MM.1S (cell line): ENCODE results near the gene RHBDD1.

Experiments used
- CTCF ChIP-seq: fragments of 300-600 bp; sonication (generic); IDR thresholded peaks from 2 replicates; pipeline ENCODE4 v1.5.1; 2016; ENCODE audit warnings: antibody characterized with exemption, low read length, mixed read lengths
- EZH2phosphoT487 ChIP-seq: fragments of 300-600 bp; sonication (generic); IDR thresholded peaks from 2 replicates; pipeline ENCODE4 v1.6.1; 2018; ENCODE audit warnings: antibody characterized with exemption, low read length

- TF ChIP-seq CTCF (no peak), EZH2phosphoT487 (no peak)
Observed at GRCh38 chr2:226898897-226899296, 63.0 kb downstream of the RHBDD1 start.
